ENCODE results near the gene PLPP3. TPM values are rescaled to one million over a fixed set of nuclear protein-coding genes. Genes with fewer than 3 reads are reported as not detected.

The PLPP3 gene
- polyA plus RNA-seq, 3 donors: 0.21 to 0.32 TPM; not detected in 1

DNA sequence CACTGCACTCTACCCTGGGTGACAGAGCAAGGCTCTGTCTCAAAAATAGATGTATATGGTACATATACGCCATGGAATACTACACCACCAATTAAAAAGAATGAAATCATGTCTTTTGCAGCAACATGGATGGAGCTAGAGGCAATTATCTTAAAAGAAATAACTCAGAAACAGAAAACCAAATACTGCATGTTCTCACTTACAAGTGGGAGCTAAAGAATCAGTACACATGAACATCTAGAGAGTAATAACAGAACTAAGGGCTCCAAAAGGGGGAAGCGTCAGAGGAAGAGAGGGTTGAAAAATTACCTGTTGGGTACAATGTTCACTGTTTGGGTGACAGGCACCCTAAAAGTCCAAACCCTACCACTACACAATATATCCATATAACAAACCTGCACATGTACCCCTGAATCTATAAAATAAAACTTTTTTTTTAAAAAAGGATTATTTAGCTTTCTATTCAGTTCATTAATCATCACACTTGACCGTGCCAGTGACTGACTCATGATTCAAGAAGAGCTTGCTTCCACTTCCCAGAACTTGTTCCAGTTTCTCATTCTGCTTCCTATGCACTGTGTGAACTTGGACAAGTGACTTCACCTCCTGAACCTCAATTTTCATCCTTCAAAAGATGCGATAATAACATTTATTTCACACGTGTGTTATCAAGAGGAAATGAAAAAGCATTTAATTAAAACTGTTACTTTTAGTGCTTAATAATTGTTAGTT, 109.6 kb downstream of the PLPP3 start:
- Histone ChIP-seq H3K27ac (ENCODE audit: low read depth in 1 of 2, low read length in 2 of 2) (no peak overlapping the region), H3K27me3 (ENCODE audit: control insufficient read depth in 2 of 2, insufficient read depth in 2 of 2, low read length in 2 of 2) (no peaks in the 10 kb centered on the region), H3K4me2 (replicated peaks; ENCODE audit: extremely low read depth, low read length, poor library complexity, severe bottlenecking) (no peak overlapping the region), H3K36me3 (replicated peaks in 1 of 2; ENCODE audit: control insufficient read depth in 1 of 2, insufficient read depth in 2 of 2, low read length in 2 of 2) (no peaks in the 10 kb centered on the region), H4K20me1 (ENCODE audit: insufficient read depth, low read length) (no peaks in the 10 kb centered on the region), H3K79me2 (ENCODE audit: insufficient read depth, low read length) (no peaks in the 10 kb centered on the region), H3K4me3 (replicated peaks in 1 of 3; ENCODE audit: low read depth in 2 of 3, low read length in 3 of 3) (no peak overlapping the region), H3K9me3 (replicated peaks in 1 of 2; ENCODE audit: control insufficient read depth in 1 of 2, insufficient read depth in 1 of 2, low read length in 2 of 2) (no peaks in the 10 kb centered on the region), H3K9ac (ENCODE audit: insufficient read depth, low read length, poor library complexity, severe bottlenecking) (no peak overlapping the region), H3K4me1 (ENCODE audit: control insufficient read depth in 1 of 2, insufficient read depth in 2 of 2, low read length in 2 of 2) (peaks cover 57 to 61% of the 10 kb centered on the region in 2 donors), H2AFZ (ENCODE audit: insufficient read depth, low read depth, low read length, poor library complexity, severe bottlenecking) (no peak overlapping the region)
- intact Hi-C loops (cut with micrococcal nuclease): loop anchor here in 1 of 2 donors (5.0 kb wide), 2 partner anchors 47 to 48 kb away; no protein-coding TSS in a partner anchor
- TF ChIP-seq, protein P1, sequence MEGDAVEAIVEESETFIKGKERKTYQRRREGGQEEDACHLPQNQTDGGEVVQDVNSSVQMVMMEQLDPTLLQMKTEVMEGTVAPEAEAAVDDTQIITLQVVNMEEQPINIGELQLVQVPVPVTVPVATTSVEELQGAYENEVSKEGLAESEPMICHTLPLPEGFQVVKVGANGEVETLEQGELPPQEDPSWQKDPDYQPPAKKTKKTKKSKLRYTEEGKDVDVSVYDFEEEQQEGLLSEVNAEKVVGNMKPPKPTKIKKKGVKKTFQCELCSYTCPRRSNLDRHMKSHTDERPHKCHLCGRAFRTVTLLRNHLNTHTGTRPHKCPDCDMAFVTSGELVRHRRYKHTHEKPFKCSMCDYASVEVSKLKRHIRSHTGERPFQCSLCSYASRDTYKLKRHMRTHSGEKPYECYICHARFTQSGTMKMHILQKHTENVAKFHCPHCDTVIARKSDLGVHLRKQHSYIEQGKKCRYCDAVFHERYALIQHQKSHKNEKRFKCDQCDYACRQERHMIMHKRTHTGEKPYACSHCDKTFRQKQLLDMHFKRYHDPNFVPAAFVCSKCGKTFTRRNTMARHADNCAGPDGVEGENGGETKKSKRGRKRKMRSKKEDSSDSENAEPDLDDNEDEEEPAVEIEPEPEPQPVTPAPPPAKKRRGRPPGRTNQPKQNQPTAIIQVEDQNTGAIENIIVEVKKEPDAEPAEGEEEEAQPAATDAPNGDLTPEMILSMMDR (IDR thresholded peaks at IDR 0.05): no peak
- Mint-ChIP-seq H3K27me3 (ENCODE audit: low read depth in 3 of 3) (peaks cover 10 to 18% (median 13%) of the 10 kb centered on the region in 3 donors), H3K4me1 (peaks cover 63% of the 10 kb centered on the region), H3K4me3 (no peak overlapping the region), H3K9me3 (no peaks in the 10 kb centered on the region), H3K27ac (peak overlapping the region in 1 of 7 donors; percentile 84), H3K36me3 (peaks cover 2 to 3% of the 10 kb centered on the region in 2 donors)
- DNase-seq: peak; percentile 62 to 84 (median 73)
- 0% methylated on average over 1 of the region's 5 CpGs for WGBS (ENCODE audit: insufficient coverage)

DNA sequence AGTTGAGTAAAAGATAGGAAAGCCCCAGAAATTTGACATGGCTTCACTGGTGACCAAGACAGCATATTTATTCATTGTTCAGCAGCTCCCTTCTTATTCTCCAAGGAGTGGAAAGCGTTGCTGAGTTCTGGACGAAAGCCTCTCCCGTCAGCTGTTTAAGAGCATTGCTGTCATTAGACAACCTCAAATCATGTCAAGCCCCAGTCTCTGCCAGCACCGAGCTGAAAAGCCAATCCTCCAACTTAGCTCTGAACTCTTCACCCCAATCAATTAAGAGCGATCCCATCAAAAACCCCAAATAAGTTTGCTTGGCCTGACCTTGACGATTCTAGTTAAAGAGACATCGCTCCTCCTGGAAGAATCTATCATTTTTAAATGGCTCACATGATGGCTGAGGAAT, 110.8 kb downstream of the PLPP3 start:
- Histone ChIP-seq H3K27me3 (ENCODE audit: control insufficient read depth in 2 of 2, insufficient read depth in 2 of 2, low read length in 2 of 2) (no peaks in the 10 kb centered on the region), H3K4me1 (ENCODE audit: control insufficient read depth in 1 of 2, insufficient read depth in 2 of 2, low read length in 2 of 2) (peaks cover 56 to 60% of the 10 kb centered on the region in 2 donors), H3K9ac (ENCODE audit: insufficient read depth, low read length, poor library complexity, severe bottlenecking) (no peak overlapping the region), H3K4me3 (replicated peaks in 1 of 3; ENCODE audit: low read depth in 2 of 3, low read length in 3 of 3) (no peak overlapping the region), H3K36me3 (replicated peaks in 1 of 2; ENCODE audit: control insufficient read depth in 1 of 2, insufficient read depth in 2 of 2, low read length in 2 of 2) (no peaks in the 10 kb centered on the region), H4K20me1 (ENCODE audit: insufficient read depth, low read length) (no peaks in the 10 kb centered on the region), H3K79me2 (ENCODE audit: insufficient read depth, low read length) (no peaks in the 10 kb centered on the region), H3K9me3 (replicated peaks in 1 of 2; ENCODE audit: control insufficient read depth in 1 of 2, insufficient read depth in 1 of 2, low read length in 2 of 2) (no peaks in the 10 kb centered on the region), H2AFZ (ENCODE audit: insufficient read depth, low read depth, low read length, poor library complexity, severe bottlenecking) (no peak overlapping the region), H3K27ac (ENCODE audit: low read depth in 1 of 2, low read length in 2 of 2) (no peak overlapping the region), H3K4me2 (replicated peaks; ENCODE audit: extremely low read depth, low read length, poor library complexity, severe bottlenecking) (no peak overlapping the region)
- peaks cover 61% of the 10 kb centered on the region for H3K4me1 Mint-ChIP-seq
- TF ChIP-seq, protein P1 (IDR thresholded peaks at IDR 0.05): no peak
- peaks cover 6 to 8% (median 7%) of the 10 kb centered on the region in 3 donors for H3K27me3 Mint-ChIP-seq (ENCODE audit: low read depth in 3 of 3)
- WGBS (ENCODE audit: insufficient coverage): 100% methylated on average over 3 of the region's 7 CpGs
- peaks cover 0 to 2% of the 10 kb centered on the region in 2 donors for H3K36me3 Mint-ChIP-seq
- no peaks in the 10 kb centered on the region for H3K9me3 Mint-ChIP-seq
- intact Hi-C loops (cut with micrococcal nuclease): no loop called here
- no peak overlapping the region for H3K4me3 Mint-ChIP-seq
- DNase-seq: no peak
- H3K27ac Mint-ChIP-seq: no peak overlapping the region
